Gastroesophageal sphincter (tissue), 4 donors: Measurements from ENCODE around the gene PRKCZ. TPM values are rescaled to one million over a fixed set of nuclear protein-coding genes. Genes with fewer than 3 reads are reported as not detected.

ENCODE experiments used
- ATAC-seq: fragments of 150-250 bp; one replicate; pipeline ENCODE4 v1.9.1; 2016; ENCODE audit warnings: mild to moderate bottlenecking, moderate library complexity
- H3K27ac ChIP-seq, 4 donors: fragments of 200-600 bp; sonication (generic) in 3 of 4; 1 replicate in 3 of 4; 2 replicates in 1 of 4; pipeline ENCODE4 v1.5.1; 2016 to 2019
- H3K27me3 ChIP-seq: fragments of 200-600 bp; sonication (generic); one replicate; pipeline ENCODE4 v1.5.1; 2019
- H3K36me3 ChIP-seq, 2 donors: fragments of 200-600 bp; sonication (generic); one replicate each; pipeline ENCODE4 v1.5.1; 2019; ENCODE audit warnings: control low read depth in 1 of 2
- H3K4me1 ChIP-seq, 3 donors: fragments of 200-600 bp; sonication (generic); 1 replicate in 2 of 3; 2 replicates in 1 of 3; pipeline ENCODE4 v1.5.1; 2016 to 2019; ENCODE audit warnings: control low read depth in 2 of 3
- H3K4me3 ChIP-seq, 2 donors: fragments of 200-600 bp; sonication (generic); one replicate each; pipeline ENCODE4 v1.5.1; 2019; ENCODE audit warnings: mild to moderate bottlenecking in 1 of 2, moderate library complexity in 1 of 2
- H3K9me3 ChIP-seq, 3 donors: fragments of 200-600 bp; sonication (generic); one replicate each; pipeline ENCODE4 v1.5.1; 2017 to 2019; ENCODE audit warnings: control low read depth in 2 of 3
- CTCF ChIP-seq, 4 experiments: fragments of 200-600 bp in 2 of 4; fragments of 450-650 bp in 2 of 4; sonication (generic) in 1 of 4; IDR thresholded peaks; one replicate each; pipeline ENCODE4 v1.5.1; 2017 to 2019; ENCODE audit warnings: antibody characterized with exemption in 4 of 4, mild to moderate bottlenecking in 2 of 4, moderate library complexity in 2 of 4
- EP300 ChIP-seq: sonication (generic); formaldehyde crosslinking; IDR thresholded peaks from one replicate; pipeline ENCODE4 v1.6.1; 2017; ENCODE audit warnings: antibody characterized with exemption, mild to moderate bottlenecking
- POLR2A ChIP-seq, 2 donors: fragments of 450-650 bp; IDR thresholded peaks; one replicate each; pipeline ENCODE4 v1.6.1; 2017; ENCODE audit warnings: antibody characterized with exemption in 2 of 2, mild to moderate bottlenecking in 2 of 2, moderate library complexity in 1 of 2
- POLR2AphosphoS5 ChIP-seq: sonication (generic); formaldehyde crosslinking; IDR thresholded peaks from one replicate; pipeline ENCODE4 v1.6.1; 2017; ENCODE audit warnings: antibody characterized with exemption
- WGBS, 2 donors: methylation state at CpG; one replicate each; pipeline ENCODE4 v1.1.5; 2018; ENCODE audit warnings: low coverage in 1 of 2; 5-methylcytosine and 5-hydroxymethylcytosine counted together
- total RNA-seq, 4 donors: library from RNA; depleted of rRNA; stranded (reverse); fragments of >200 nt; gene quantifications; one replicate each; pipeline ENCODE4 v1.1.0, GENCODE V29; 2016

PRKCZ gene
- total RNA-seq, 4 donors from 2014 or later, result 2.4 to 3.8 (median 2.9) TPM

- ATAC-seq, result no peak
- H3K27ac ChIP-seq, result no peak overlapping the region
- TF ChIP-seq POLR2A (IDR thresholded peaks at IDR 0.05), result no peak
- no peak for TF ChIP-seq CTCF (IDR thresholded peaks at IDR 0.05)
- TF ChIP-seq EP300, result no peak
- TF ChIP-seq POLR2AphosphoS5, result no peak
- H3K4me3 ChIP-seq, result no peak overlapping the region
- no peaks in the 10 kb centered on the region for H3K36me3 ChIP-seq
- H3K4me1 ChIP-seq, result no peaks in the 10 kb centered on the region
- peaks cover 0 to 16% (median 0%) of the 10 kb centered on the region in 3 donors for H3K9me3 ChIP-seq
- peaks cover 75% of the 10 kb centered on the region for H3K27me3 ChIP-seq
- WGBS, 2 donors, result 100% methylated on average over 4 of the region's 20 CpGs; no CpG with 5 or more reads in 1 of the 2 donors
These were observed 34.1 kb downstream of the PRKCZ start for GRCh38 chr1:2084306-2084705.

GRCh38 chr1:2085080-2085479 is 34.9 kb downstream of the PRKCZ start:
- ATAC-seq, result no peak
- H3K4me1 ChIP-seq, result no peaks in the 10 kb centered on the region
- no peak overlapping the region for H3K27ac ChIP-seq
- 79 to 81% methylated on average over 6 of the region's 17 CpGs for WGBS, 2 donors
- TF ChIP-seq POLR2A (IDR thresholded peaks at IDR 0.05), result no peak
- no peak for TF ChIP-seq POLR2AphosphoS5
- TF ChIP-seq CTCF (IDR thresholded peaks at IDR 0.05), result no peak
- no peak for TF ChIP-seq EP300
- H3K36me3 ChIP-seq, result no peaks in the 10 kb centered on the region
- H3K4me3 ChIP-seq, result no peak overlapping the region
- peaks cover 0 to 9% (median 0%) of the 10 kb centered on the region in 3 donors for H3K9me3 ChIP-seq
- peaks cover 82% of the 10 kb centered on the region for H3K27me3 ChIP-seq

GRCh38 chr1:2086446-2087078 is 36.4 kb downstream of the PRKCZ start:
- TF ChIP-seq CTCF (IDR thresholded peaks at IDR 0.05) (no peak), EP300 (no peak), POLR2A (IDR thresholded peaks at IDR 0.05) (no peak), POLR2AphosphoS5 (no peak)
- peaks cover 80% of the 10 kb centered on the region for H3K27me3 ChIP-seq

DNA sequence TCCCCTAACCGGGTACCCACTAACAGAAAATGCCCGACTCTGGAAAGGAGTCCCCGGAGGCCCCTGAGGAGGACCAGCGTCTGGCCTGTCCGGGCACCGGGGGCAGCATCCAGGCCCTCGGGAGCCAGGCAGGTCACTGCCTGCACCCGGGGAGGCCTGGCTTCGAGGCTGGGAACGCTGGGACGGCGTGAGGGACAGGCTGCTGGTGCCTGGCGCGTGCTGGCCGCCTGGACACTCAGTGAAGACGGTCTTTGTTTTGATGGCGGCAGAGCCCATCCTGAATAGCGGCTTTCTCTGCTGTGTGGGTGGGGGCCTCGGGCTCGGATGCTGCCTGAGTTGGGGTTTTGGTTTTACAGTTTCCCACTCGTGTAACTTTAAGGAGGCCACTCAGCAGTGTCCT is 37.6 kb downstream of the PRKCZ start:
- H3K4me1 ChIP-seq, result no peaks in the 10 kb centered on the region
- no peak for ATAC-seq
- WGBS, 2 donors, result no CpG with 5 or more reads among the region's 21 CpGs
- no peaks in the 10 kb centered on the region for H3K36me3 ChIP-seq
- no peak overlapping the region for H3K4me3 ChIP-seq
- TF ChIP-seq POLR2AphosphoS5 (no peak), POLR2A (IDR thresholded peaks at IDR 0.05) (no peak), EP300 (no peak), CTCF (IDR thresholded peaks at IDR 0.05) (no peak)
- H3K27ac ChIP-seq, result no peak overlapping the region
- H3K27me3 ChIP-seq, result peaks cover 79% of the 10 kb centered on the region
- no peaks in the 10 kb centered on the region for H3K9me3 ChIP-seq

More at GRCh38 chr1:2086446-2087078, 36.4 kb downstream of the PRKCZ start:
- no peak overlapping the region for H3K4me3 ChIP-seq
- H3K9me3 ChIP-seq, result no peaks in the 10 kb centered on the region
- no peak overlapping the region for H3K27ac ChIP-seq
- no peak for ATAC-seq
- no peaks in the 10 kb centered on the region for H3K4me1 ChIP-seq
- H3K36me3 ChIP-seq, result no peaks in the 10 kb centered on the region
- 78 to 87% methylated on average over 7 to 9 of the region's 26 CpGs for WGBS, 2 donors

DNA sequence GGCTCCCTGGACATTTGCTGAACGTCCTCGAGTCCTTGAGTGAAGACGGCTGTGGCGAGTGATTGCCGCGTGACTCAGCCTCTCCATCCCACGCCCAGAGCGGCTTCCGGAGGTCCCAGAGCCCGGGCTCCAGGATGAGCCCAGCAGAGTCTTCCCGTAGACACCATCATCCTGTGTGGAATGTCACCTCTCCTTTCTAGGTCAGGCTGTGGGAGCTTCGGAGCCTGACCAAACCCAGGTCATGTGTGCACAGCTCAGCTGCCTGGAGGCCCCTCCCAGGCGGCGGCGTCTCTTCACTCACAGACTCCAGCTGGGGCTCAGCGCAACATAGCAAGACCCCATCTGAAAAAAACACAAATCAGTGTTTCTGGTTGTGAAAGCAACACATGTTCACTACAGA is 38.2 kb downstream of the PRKCZ start:
- Histone ChIP-seq H3K36me3 (no peaks in the 10 kb centered on the region), H3K4me3 (no peak overlapping the region), H3K9me3 (no peaks in the 10 kb centered on the region), H3K27ac (no peak overlapping the region), H3K4me1 (no peaks in the 10 kb centered on the region), H3K27me3 (peaks cover 78% of the 10 kb centered on the region)
- ATAC-seq, result peak; percentile 78
- 54% methylated on average over 2 of the region's 16 CpGs; no CpG with 5 or more reads in 1 of the 2 donors for WGBS, 2 donors
- no peak for TF ChIP-seq EP300
- no peak for TF ChIP-seq CTCF (IDR thresholded peaks at IDR 0.05)
- TF ChIP-seq POLR2AphosphoS5, result no peak
- no peak for TF ChIP-seq POLR2A (IDR thresholded peaks at IDR 0.05)
